ENCODE data around the gene GSE1. TPM values are rescaled to one million over a fixed set of nuclear protein-coding genes. Genes with fewer than 3 reads are reported as not detected.

The GSE1 gene
- total RNA-seq, 1 experiment from 2014 or later = 97.5 TPM

DNA sequence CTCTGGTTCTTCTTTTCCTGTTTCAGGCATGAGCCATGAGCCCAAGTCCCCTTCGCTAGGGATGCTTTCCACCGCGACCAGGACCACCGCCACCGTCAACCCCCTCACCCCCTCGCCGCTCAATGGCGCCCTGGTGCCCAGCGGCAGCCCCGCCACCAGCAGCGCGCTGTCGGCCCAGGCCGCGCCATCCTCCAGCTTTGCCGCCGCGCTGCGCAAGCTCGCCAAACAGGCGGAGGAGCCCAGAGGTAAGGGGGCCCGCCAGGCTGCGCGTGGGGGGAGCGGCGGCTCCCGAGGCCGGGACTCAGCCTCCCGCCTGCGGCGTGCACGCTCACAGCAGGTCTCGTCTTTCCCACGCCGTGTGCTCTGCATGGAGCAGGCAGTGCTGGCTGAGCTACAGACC is 20.8 kb downstream of the GSE1 start:
- ATAC-seq = no peak
- H3K4me3 ChIP-seq (ENCODE audit: low read depth in 2 of 2, low read length in 2 of 2) = no peak overlapping the region
- ChIA-PET CTCF (no interaction called here), POLR2A (no interaction called here)
- in situ Hi-C loops (cut with HindIII; ENCODE audit: low pct_unique_long_range_greater_than_20kb, low sequenced_read_pairs) (no loop called here), intact Hi-C loops (cut with micrococcal nuclease; ENCODE audit: unreplicated experiment) (no loop called here)
- DNase-seq (ENCODE audit: low read depth, low spot score) = no peak
- H3K4me1 ChIP-seq (ENCODE audit: control insufficient read depth, insufficient read depth, low read length) = peaks cover 38% of the 10 kb centered on the region
- no peaks in the 10 kb centered on the region; the same call in 1 of the 2 replicates for H3K36me3 ChIP-seq (ENCODE audit: control insufficient read depth, insufficient read depth, low read length)
- TF ChIP-seq REST (IDR thresholded peaks at IDR 0.05; ENCODE audit: insufficient read depth in 1 of 2, low read depth in 2 of 2, low read length in 1 of 2) (no peak), CTCF (IDR thresholded peaks at IDR 0.05) (no peak), POLR2AphosphoS5 (IDR thresholded peaks at IDR 0.05; ENCODE audit: low read depth, low read length) (no peak), TCF7L2 (IDR thresholded peaks at IDR 0.05; ENCODE audit: low read depth, low read length) (no peak), SIN3A (IDR thresholded peaks at IDR 0.05; ENCODE audit: borderline replicate concordance, insufficient read depth, low read depth, low read length) (no peak)
- no peak overlapping the region for H3K27ac ChIP-seq (ENCODE audit: low read length)
- no TSS peak for BruUV-seq (replicated peaks)
- H3K27me3 ChIP-seq (ENCODE audit: control insufficient read depth, insufficient read depth, low read length) = no peaks in the 10 kb centered on the region
- no peaks in the 10 kb centered on the region for H3K9me3 ChIP-seq (ENCODE audit: control insufficient read depth, insufficient read depth, low read depth, low read length)

DNA sequence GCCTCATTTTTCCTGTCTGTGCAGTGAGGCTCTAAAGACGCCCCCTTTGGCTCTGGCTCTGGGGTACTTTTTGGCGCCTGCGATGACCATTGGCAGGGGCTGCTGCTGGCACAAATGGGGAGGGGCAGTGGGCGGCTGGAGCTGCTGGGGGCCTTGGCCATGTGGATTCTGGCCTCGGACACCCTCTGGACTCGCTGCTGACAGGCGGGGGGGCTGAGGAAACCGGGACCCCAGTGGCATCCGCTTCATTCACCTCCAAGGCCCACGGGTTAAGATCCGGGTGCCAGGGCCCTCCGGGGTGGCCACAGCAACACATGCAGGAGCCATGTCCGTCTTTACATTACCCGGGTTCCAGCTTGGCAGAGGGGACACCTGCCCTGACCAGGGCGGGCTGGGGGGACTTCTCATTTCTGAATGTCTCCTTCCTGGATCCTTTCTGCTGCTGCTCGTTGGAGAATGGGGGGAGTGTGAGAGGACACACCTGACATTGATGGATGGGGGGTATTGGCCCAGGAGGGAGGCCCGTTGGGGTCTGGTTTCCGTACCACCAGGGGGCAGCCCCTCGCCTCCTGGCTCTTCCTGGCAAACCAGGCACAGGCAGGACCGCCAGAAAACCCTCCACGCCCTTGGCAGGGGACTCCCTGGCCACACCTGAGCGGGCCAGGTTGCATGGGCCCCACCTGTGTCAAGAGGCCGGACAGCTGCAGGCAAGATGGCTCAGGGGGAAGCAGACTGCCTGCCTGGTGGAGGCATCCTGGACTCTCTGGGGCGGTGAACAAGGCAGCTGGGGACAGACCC is 21.8 kb downstream of the GSE1 start:
- Histone ChIP-seq H3K27ac (ENCODE audit: low read length) (no peak overlapping the region), H3K27me3 (ENCODE audit: control insufficient read depth, insufficient read depth, low read length) (no peaks in the 10 kb centered on the region), H3K4me1 (ENCODE audit: control insufficient read depth, insufficient read depth, low read length) (peaks cover 46% of the 10 kb centered on the region), H3K9me3 (ENCODE audit: control insufficient read depth, insufficient read depth, low read depth, low read length) (no peaks in the 10 kb centered on the region), H3K36me3 (ENCODE audit: control insufficient read depth, insufficient read depth, low read length) (no peaks in the 10 kb centered on the region; the same call in 1 of the 2 replicates), H3K4me3 (ENCODE audit: low read depth in 2 of 2, low read length in 2 of 2) (no peak overlapping the region)
- no peak for DNase-seq (ENCODE audit: low read depth, low spot score)
- intact Hi-C loops (cut with micrococcal nuclease; ENCODE audit: unreplicated experiment) (no loop called here), in situ Hi-C loops (cut with HindIII; ENCODE audit: low pct_unique_long_range_greater_than_20kb, low sequenced_read_pairs) (no loop called here)
- no peak for TF ChIP-seq TCF7L2 (IDR thresholded peaks at IDR 0.05; ENCODE audit: low read depth, low read length)
- TF ChIP-seq SIN3A (IDR thresholded peaks at IDR 0.05; ENCODE audit: borderline replicate concordance, insufficient read depth, low read depth, low read length) = no peak
- peak; percentile 64; the same call in 1 of the 2 replicates for TF ChIP-seq CTCF (IDR thresholded peaks at IDR 0.05)
- peak; percentile 39; the same call in 1 of the 2 replicates for ATAC-seq
- ChIA-PET CTCF (no interaction called here), POLR2A (no interaction called here)
- no TSS peak for BruUV-seq (replicated peaks)
